G401 (cell line): ENCODE results near the gene SORCS3. TPM values are rescaled to one million over a fixed set of nuclear protein-coding genes. Genes with fewer than 3 reads are reported as not detected.
A peak's percentile ranks its signal among the peaks of the same experiment; 100 is the strongest.

Experiments
- DNase-seq: peaks from one replicate; pipeline ENCODE4 v3.0.0-alpha.2; 2015; ENCODE audit warnings: low spot score
- in situ Hi-C: cut with HindIII; loops from 2 replicates; pipeline ENCODE4 v1.10.0; 2016; ENCODE audit warnings: low sequenced_read_pairs, mixed read lengths
- total RNA-seq: library from RNA; depleted of rRNA; stranded (reverse); fragments of >200 nt; shearing (Covaris generic); gene quantifications from 2 replicates; pipeline ENCODE4 v1.2.3, GENCODE V29; 2014; rRNA removed

SORCS3 gene
- not detected in 2 replicates for total RNA-seq

DNA sequence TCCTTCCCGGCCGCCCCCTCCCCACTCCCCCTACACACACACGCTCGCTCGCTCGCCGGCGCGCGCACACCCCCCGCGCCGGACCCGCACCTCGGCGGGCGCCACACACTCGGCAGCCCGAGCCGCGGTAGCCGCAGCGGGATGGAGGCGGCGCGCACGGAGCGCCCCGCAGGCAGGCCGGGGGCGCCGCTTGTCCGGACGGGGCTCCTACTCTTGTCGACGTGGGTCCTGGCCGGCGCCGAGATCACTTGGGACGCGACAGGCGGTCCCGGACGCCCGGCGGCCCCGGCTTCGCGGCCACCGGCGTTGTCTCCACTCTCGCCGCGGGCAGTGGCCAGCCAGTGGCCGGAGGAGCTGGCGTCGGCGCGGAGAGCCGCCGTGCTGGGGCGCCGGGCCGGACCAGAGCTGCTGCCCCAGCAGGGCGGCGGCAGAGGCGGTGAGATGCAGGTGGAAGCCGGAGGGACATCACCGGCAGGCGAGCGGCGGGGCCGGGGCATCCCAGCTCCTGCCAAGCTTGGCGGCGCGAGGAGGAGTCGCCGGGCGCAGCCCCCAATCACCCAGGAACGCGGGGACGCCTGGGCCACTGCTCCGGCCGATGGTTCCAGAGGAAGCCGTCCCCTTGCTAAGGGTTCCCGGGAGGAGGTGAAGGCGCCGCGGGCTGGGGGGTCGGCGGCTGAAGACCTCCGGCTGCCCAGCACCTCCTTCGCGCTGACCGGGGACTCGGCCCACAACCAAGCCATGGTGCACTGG is at the start of gene SORCS3:
Gene SORCS3, plus strand, starts transcription at position 104 of the 750 bp plus-strand sequence.
- DNase-seq: no peak
- in situ Hi-C loops: no loop called here

DNA sequence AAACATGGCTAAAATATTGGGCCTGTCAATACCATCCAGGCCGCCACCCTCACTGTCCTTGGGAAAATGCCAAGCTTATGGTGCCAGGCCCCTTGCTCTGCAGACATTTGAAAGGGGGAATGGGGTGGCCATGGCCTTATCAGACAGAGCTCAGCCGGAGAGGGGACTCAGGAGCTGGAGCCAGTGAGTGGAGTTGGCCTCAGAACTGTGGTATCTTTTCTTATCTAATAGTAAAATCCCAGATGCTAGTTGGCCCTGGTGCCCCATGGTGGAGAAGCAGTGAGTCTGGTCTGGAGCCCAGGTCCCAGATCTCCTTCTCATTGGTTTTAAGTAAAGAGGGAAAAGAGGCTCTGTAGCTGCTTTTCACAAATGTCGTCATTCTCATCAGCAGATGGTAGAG is 49.6 kb upstream of the SORCS3 start:
- in situ Hi-C loops: no loop called here
- no peak for DNase-seq

DNA sequence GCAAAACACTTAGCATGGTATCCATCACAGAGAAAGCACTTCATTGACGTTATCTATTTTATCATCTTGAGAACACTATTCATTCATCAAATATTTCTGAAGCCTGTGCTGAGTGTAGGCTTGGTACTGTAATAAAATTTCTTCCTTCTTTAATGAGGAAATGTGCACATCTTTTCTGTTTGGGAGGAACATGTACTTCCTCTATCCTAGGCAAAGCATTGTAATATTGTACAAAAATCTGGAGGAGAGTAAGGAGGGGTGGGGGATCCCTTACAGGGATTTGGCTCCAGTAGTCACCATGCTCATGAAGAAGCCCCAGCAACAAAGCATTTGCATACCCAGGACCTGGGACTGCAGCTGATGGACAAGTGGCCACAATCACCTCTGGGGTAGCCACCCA is 39.9 kb upstream of the SORCS3 start:
- DNase-seq: no peak
- in situ Hi-C loops: no loop called here

DNA sequence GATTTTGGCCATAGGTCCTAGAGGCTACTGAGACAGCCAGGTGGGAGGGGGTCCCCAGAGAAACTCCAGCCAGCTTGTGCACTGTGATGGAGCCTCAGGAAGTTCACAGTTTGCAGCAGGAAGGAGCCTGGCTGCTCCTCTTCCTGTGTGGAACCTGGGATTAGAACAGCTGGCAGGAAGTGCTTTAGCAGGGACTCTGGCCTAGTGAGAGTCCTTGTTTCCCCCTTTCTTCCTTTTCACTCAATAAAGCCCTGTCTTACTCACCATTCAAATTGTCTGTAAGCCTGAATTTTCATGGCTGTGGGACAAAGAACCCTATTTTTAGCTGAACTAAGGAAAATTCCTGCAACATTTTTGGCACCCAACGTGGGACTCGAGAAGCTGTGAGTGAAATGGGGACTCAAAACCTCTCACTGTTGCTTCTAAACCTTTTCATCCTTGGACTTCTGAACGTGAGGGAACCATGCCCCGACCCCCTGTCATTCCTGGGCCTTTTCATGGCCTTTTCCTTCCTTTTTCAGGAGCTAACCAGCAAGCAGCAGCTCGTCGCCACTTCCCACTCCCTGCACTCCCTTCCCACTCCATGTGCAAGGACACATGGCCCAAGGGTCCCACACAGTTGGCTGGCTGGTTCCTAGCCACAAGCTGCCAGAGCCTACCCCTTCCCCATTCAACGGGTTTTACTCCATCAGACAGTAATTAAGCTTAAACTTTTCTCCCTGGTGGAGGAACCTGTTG is 32.8 kb upstream of the SORCS3 start:
- DNase-seq: no peak
- in situ Hi-C loops: no loop called here

DNA sequence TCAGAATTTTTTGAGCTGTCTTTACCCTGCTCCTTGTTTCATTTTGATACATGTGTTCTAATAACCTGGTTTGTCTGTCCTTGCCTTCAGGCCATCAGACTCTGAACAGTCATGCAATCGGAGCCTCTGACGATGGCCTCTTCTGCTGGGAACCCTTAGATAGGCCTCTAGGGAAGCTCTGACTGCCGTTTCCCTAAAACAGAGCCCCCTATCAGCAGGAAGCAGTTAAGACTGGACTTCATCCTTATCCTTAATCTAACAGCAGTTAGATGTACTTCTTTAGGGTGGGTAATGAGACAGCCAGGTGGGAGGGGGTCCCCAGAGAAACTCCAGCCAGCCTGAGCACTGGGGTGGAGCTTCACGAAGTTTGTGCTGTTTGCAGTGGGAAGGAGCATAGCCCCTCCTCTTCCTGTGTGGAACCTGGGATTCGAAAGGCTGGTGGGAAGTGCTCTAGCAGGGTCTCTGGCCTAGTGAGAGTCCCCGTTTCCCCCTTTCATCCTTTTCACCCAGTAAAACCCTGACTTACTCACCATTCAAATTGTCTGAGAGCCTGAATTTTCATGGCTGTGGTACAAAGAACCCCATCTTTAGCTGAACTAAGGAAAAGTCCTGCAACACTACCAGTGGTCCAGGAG is 28.4 kb upstream of the SORCS3 start:
- no peak for DNase-seq
- in situ Hi-C loops: no loop called here

DNA sequence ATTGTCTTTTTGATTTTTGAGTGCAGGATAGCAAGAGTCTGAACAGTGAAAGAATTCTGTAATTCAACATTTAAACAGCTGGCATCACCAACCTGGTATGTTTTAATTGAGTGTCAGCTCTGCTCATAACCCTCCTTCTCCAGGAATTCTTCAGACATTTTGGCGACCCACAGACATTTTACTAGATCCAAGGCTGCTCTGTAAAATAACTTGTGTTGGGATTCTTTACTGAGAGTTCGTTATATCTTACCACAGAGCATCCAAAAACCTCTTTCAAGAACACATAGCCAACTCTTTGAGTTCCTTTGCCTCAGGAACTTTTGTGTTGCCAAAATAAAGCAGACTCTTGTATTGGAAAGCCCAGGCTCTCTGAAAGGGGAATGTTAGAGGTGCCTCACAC is 27.7 kb upstream of the SORCS3 start:
- in situ Hi-C loops: no loop called here
- no peak for DNase-seq

DNA sequence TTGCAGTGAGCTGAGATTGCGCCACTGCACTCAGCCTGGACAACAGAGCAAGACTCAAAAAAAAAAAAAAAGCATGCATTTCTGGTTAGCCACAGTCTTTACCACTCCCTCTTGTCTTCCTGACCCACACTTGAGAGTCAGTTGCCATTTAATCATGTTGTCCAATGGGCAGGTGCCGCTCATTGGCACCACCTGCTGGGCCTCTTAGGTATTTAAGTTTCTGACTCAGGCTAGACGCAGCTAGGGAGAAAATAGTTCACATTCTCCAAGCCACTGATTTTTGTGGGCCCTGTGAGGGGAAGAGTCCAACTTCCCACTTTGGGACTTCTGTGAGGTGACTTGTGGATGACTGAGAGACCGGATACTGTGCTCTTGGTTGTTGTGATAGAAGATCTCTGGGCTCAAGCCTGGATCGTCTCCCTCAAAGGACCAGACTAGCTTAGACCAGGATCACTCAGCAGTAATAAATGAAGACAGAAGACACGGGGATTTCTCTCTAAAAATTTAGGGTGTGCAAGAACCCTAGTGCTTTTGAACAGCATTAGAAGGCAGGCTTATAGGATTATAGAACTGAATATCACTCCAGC is 26.8 kb upstream of the SORCS3 start:
- peak; percentile 1 for DNase-seq
- in situ Hi-C loops: no loop called here

DNA sequence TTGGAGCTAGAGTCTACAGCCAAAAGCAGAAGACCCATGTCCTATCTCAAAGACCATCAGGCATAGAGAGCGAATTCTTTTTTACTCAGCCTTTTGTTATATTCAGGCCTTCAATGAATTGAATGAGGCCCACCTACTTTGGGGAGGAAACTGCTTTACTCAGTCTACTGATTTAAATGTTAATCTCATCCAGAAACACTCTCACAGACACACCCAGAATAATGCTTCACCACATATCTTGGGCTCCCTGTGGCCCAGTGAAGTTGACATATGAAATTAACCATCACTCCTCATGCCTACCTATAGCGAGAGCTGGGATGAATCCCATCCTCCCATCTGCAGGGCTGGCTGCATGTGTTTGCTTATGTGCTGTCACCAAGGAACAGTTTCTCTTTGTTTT is 26.0 kb upstream of the SORCS3 start:
- DNase-seq: no peak
- in situ Hi-C loops: no loop called here

DNA sequence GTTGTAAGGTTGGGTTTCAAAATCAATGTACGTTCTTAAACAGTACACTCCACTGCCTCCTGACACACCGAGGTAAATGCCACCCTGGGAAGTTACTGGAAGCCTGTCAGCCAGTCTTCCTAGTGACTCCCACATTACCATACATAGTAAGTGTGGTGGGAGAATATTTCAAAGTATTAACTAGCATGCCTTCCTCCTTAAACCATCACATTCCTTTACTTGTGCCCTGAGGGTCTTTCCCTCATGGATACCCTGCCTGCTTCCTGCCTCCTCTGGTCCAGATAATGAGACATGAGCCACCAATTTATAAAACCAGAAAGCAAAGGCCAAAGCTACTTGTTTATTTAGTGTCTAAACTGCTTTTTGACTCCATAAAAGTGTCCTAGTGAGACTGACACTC is 23.3 kb upstream of the SORCS3 start:
- in situ Hi-C loops: no loop called here
- DNase-seq: no peak

DNA sequence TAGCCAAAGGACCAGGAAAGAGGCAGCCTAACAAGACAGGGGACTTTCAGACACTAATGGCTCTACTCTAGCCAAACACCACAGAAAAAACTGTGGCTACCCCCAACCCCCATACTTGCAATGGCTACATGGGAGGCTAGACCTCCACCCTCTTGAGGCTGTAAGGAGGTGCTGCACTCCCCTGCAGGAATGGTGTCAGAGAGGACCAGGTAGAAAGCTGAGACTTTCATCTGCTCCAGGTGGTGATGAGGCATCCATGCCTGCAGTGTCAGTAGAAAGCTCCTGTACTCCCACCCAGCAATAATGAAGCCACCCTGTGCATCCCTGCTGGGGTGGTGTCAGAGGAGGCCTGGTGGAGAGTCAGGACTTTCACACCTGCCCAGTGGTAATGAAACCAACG is 18.9 kb upstream of the SORCS3 start:
- in situ Hi-C loops: no loop called here
- no peak for DNase-seq

DNA sequence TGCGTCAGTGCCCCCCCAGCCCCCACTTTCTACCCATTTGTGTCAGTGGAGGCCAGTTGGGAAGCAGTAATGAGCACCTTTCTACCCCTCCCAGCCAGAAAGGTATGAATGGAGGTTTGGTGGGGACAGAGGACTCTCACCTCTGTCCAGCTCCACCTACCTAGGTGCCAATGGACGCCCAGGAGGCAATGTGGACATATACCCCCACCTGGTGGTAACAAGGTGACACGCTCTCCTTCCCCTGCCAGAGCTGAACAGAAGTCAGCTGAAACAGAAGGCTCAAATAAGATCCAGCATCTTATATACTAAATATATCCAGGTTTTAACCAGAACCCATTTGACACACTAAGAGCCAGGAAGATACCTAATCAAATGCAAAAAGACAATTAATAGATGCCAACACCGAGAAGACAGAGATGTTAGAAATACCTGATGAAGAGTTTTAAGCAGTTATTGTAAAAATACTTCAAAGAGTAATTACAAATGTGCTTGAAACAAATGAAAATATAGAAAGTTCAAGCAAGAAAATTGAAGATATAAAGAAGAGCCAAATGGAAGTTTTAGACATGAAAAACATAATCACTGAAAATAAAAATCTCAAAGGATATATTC is 18.4 kb upstream of the SORCS3 start:
- no peak for DNase-seq
- in situ Hi-C loops: no loop called here

DNA sequence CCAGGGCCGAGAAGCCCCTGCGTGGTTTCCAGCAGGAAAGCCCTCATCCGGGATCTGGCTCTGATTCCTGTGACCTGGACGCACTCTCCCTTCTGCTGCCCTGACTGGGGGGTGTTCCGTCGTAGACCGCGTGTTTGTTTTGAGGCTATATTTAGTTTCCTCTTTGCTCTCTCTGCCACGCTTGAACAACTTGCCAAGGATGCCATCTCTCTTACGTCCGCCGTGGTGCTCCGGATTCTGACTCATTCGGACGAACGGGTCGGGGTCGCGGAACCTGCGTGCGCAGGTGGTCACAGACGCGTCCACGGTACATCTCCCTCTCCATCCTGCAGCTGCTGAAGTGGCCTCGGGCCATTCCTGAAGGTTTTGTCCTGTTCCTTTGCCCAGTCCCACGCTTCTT is 10.4 kb upstream of the SORCS3 start:
- in situ Hi-C loops: no loop called here
- DNase-seq: no peak

DNA sequence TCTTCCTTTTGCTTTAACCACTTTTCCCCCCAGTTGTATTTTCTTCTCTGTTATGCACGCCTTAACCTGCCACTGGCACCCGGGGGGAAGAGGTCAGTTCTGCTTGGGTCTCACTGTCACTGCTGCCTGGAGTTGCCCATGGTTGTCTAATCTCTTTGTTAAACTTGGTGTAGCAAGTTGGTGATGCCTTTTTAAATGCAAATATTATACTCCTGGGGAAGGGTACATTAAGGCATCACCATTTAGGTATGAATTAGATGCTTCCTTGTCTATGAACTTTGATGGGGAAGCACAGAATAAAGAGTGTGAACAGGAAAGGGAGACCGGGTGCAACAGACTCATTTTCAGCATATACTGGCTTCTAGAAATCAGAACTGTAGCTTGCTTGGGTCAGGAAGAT is 9.1 kb upstream of the SORCS3 start:
- no peak for DNase-seq
- in situ Hi-C loops: no loop called here

DNA sequence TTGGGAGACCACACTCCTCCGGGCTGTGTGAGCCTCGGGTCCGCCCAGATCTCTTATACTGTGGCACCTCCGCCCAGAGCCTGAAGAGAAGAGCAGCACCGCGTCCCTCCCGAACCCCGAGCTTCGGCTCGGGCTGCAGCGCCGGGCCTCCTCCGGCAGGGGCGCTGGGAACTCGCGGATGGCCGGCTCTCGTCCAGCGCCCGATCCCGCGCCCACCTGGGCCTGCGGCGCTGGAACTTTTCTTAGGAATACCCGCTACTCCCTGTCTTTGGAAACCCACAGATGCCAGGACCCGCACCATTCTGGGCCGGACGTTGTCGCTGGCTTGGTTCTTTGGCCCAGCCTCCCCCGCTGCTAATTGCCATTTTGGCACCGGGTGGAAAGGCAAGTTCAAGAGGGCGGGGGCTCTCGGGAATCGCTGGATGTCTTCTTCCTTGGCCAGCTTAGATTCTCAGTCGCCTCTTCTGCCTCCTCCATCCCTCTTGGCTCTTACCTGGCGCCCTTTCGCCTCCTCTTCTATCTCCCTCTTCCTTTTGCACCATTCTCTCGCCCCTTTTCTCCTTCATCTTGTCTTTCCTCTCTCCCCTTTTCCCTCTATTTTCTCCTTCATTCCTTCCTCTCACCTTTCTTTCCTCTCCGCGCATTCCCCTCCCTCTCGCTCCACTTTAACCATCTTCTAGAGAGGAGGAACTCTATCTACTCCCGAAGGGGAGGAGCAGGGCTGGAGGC is 2.1 kb upstream of the SORCS3 start:
- in situ Hi-C loops: no loop called here
- DNase-seq: no peak

DNA sequence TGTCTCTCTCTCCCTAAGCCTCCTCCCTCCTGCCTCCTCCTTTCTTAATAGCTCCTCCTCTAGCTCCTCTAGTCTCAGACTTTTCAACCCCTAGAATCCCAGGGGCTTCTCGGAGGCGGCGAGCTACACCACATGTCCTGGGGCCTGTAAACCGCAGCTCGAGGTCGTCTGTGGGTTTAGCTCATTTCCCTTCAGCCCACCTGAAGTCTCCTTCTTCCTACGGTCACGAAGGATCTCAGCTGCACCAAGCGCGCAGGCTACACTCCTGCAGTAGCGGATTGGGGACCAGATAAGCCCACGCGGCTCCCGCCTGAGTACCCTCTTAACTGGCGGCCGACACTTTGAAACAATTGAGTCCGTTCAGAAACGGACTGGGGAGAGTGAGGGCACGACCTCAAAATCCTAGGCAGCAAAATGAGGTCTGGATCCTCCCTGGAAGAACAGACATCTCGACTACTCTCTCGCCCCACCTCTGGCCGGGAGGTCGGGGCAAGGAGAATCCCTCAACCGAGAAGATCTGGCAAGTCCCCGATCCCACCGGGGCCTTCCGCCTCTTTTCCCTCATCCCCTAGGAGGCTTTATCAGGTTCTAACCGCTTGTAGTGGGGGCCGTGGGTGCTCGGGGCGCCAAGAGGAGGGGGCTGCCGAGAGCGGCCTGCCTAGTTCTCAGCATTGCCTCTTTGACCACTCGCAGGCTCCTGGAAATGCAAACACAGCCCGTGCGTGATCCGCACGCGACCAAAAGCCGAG is 1.3 kb upstream of the SORCS3 start:
- DNase-seq: no peak
- in situ Hi-C loops: no loop called here

DNA sequence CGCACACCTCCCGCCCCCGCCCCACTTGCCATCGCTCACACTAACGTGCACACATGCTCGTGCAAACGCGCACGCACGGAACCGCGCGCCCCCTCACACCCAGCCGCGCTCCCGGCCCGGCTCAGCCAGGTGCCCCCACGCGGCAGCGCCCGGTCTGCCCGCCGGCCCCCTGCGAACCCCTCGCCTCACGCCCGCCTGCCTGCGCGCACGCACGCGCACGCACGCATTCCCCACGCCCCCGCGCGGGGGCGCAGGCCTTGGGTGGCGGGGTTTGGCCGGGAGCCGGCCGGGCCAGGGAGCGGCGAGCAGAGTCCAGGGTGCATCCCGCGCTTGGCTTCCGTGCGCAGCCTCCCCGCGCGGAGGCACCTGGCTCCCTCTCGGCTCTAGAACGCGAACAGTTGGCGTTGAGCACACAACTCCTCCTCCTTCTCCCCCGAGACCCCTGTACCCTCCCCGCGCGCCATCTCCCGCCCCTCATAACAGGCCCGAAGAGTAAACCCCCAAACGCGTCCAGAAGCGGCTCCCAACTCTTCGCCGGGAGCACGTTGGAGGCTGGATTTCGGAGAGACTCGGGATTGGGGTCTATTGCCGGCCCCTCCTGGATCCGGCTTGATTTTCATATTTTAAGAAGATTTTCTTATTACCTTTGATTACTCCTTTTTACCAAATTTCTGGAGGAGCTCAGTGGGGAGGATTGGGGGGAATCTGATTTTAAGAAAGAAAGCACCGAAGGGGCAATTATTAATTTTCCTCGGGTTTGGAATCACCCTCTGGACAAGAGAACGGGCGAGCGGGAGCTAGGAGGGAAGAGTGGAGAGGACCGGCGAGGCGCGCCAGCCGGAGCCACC is 527 bp upstream of the SORCS3 start:
- in situ Hi-C loops: no loop called here
- DNase-seq: no peak

DNA sequence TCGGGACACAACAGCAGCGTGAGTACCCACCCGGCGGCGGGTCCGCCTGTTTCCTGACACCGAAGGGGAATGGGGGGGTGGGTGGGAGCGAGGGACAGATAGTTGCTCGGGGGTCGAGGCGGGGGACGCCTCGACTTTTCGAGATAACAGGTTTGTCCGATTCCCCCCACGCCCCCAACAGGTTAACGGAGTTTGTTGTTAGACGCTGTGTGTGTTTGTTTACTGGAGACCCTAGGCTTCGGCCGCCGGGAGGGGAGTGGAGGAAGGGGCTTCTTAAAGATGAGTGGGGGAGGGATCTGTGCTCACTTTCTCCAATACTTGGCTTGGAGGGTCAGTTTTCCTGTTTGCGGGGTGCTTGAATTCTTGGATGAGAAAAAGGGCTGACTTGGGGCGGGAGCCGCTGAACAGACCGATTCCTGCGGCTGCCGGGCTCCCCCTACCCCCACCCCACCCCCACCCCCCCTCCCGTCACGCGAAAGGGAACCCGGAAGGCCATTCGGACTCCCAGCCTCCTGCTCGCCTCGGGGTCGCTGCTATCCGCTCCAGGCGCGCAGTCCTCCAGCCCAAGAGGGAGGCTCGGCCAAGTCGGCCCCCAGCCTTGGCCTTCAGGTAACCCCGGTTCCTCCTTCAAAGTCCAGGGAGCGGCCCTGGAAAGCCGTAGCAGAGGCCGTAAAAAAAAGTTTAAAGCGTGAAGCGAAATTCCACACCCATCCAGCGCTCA is 1.0 kb downstream of the SORCS3 start:
- in situ Hi-C loops: no loop called here
- DNase-seq: no peak
